ENCODE data around the gene NID1.

The NID1 gene

GRCh38 chr1:236035681-236036101, 29.2 kb downstream of the NID1 start:
- H3K27ac ChIP-seq = no peak overlapping the region
- TF ChIP-seq CTCF (conservative IDR thresholded peaks at IDR 0.05) (no peak), ZFX (IDR thresholded peaks at IDR 0.05) (no peak)

GRCh38 chr1:236033336-236033735, 31.6 kb downstream of the NID1 start:
- TF ChIP-seq ZFX (IDR thresholded peaks at IDR 0.05) (no peak), CTCF (conservative IDR thresholded peaks at IDR 0.05) (no peak)
- H3K27ac ChIP-seq = no peak overlapping the region

- TF ChIP-seq ZFX (IDR thresholded peaks at IDR 0.05) (no peak), CTCF (conservative IDR thresholded peaks at IDR 0.05) (no peak)
- no peak overlapping the region for H3K27ac ChIP-seq
Measured at GRCh38 chr1:236030534-236030933, 34.4 kb downstream of the NID1 start.

- TF ChIP-seq ZFX (IDR thresholded peaks at IDR 0.05) = no peak
- TF ChIP-seq CTCF (conservative IDR thresholded peaks at IDR 0.05) = no peak
- H3K27ac ChIP-seq = no peak overlapping the region
Measured at GRCh38 chr1:236029428-236029940, 35.4 kb downstream of the NID1 start.

- TF ChIP-seq ZFX (IDR thresholded peaks at IDR 0.05) = no peak
- TF ChIP-seq CTCF (conservative IDR thresholded peaks at IDR 0.05) = no peak
Measured at GRCh38 chr1:236027104-236027503, 37.8 kb downstream of the NID1 start.

GRCh38 chr1:236025836-236026235, 39.1 kb downstream of the NID1 start:
- TF ChIP-seq CTCF (conservative IDR thresholded peaks at IDR 0.05) = no peak
- no peak for TF ChIP-seq ZFX (IDR thresholded peaks at IDR 0.05)
- H3K27ac ChIP-seq = no peak overlapping the region

More at GRCh38 chr1:236027104-236027503, 37.8 kb downstream of the NID1 start:
- no peak overlapping the region for H3K27ac ChIP-seq

- no peak overlapping the region for H3K27ac ChIP-seq
- TF ChIP-seq CTCF (conservative IDR thresholded peaks at IDR 0.05) (no peak), ZFX (IDR thresholded peaks at IDR 0.05) (no peak)
Measured at GRCh38 chr1:236024641-236025040, 40.2 kb downstream of the NID1 start.

All from C4-2B (cell line).